Panc1 (cell line): ENCODE measurements around the gene GPR34.

Experiments used
- POLR2AphosphoS5 ChIP-seq: IDR thresholded peaks from 2 replicates; pipeline ENCODE4 v1.6.1; 2012; ENCODE audit warnings: mild to moderate bottlenecking, low read depth, low read length, moderate library complexity
- SIN3A ChIP-seq: IDR thresholded peaks from 2 replicates; pipeline ENCODE4 v1.6.1; 2012; ENCODE audit warnings: low read depth, mild to moderate bottlenecking, low read length, moderate library complexity, borderline replicate concordance; ENCODE audit not compliant: insufficient read depth
- TCF7L2 ChIP-seq: IDR thresholded peaks from 2 replicates; pipeline ENCODE4 v1.6.1; 2011; ENCODE audit warnings: mild to moderate bottlenecking, low read depth, low read length, inconsistent platforms
- TF ChIP-seq, protein P1 (sequence below), 2 experiments: IDR thresholded peaks; 2 replicates each; pipeline ENCODE4 v1.6.1; 2011 to 2012; ENCODE audit warnings: low read depth in 2 of 2, control low read depth in 1 of 2, low read length in 1 of 2, mild to moderate bottlenecking in 1 of 2, moderate library complexity in 1 of 2; ENCODE audit not compliant: insufficient read depth in 1 of 2
- TF ChIP-seq, protein P2 (sequence below): fragments of 450-650 bp; IDR thresholded peaks from 2 replicates; pipeline ENCODE4 v1.5.1; 2017; ENCODE audit warnings: mild to moderate bottlenecking

DNA sequence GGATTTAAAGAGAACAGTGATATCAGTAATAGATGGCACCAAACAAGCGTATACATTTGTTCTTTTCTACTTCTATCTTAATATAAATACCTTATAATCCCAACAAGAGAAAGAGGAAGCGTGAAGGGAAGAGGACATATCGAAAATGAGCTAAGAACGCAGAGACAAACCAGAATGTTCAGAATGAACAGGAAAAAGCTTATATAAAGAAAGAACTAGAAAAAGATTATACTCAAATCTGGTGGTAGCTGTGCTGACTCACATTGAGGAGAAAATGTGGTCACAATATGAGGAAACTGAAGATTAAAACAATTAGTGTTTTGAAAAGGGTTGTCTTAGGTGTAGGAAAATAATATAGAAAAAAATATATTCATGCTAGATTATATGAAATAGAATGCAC is 2.0 kb upstream of the GPR34 start:
- TF ChIP-seq, protein P1, sequence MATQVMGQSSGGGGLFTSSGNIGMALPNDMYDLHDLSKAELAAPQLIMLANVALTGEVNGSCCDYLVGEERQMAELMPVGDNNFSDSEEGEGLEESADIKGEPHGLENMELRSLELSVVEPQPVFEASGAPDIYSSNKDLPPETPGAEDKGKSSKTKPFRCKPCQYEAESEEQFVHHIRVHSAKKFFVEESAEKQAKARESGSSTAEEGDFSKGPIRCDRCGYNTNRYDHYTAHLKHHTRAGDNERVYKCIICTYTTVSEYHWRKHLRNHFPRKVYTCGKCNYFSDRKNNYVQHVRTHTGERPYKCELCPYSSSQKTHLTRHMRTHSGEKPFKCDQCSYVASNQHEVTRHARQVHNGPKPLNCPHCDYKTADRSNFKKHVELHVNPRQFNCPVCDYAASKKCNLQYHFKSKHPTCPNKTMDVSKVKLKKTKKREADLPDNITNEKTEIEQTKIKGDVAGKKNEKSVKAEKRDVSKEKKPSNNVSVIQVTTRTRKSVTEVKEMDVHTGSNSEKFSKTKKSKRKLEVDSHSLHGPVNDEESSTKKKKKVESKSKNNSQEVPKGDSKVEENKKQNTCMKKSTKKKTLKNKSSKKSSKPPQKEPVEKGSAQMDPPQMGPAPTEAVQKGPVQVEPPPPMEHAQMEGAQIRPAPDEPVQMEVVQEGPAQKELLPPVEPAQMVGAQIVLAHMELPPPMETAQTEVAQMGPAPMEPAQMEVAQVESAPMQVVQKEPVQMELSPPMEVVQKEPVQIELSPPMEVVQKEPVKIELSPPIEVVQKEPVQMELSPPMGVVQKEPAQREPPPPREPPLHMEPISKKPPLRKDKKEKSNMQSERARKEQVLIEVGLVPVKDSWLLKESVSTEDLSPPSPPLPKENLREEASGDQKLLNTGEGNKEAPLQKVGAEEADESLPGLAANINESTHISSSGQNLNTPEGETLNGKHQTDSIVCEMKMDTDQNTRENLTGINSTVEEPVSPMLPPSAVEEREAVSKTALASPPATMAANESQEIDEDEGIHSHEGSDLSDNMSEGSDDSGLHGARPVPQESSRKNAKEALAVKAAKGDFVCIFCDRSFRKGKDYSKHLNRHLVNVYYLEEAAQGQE (IDR thresholded peaks at IDR 0.05; ENCODE audit: insufficient read depth in 1 of 2, low read depth in 2 of 2, low read length in 1 of 2) = no peak
- TF ChIP-seq, protein P2, sequence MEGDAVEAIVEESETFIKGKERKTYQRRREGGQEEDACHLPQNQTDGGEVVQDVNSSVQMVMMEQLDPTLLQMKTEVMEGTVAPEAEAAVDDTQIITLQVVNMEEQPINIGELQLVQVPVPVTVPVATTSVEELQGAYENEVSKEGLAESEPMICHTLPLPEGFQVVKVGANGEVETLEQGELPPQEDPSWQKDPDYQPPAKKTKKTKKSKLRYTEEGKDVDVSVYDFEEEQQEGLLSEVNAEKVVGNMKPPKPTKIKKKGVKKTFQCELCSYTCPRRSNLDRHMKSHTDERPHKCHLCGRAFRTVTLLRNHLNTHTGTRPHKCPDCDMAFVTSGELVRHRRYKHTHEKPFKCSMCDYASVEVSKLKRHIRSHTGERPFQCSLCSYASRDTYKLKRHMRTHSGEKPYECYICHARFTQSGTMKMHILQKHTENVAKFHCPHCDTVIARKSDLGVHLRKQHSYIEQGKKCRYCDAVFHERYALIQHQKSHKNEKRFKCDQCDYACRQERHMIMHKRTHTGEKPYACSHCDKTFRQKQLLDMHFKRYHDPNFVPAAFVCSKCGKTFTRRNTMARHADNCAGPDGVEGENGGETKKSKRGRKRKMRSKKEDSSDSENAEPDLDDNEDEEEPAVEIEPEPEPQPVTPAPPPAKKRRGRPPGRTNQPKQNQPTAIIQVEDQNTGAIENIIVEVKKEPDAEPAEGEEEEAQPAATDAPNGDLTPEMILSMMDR = no peak
- TF ChIP-seq SIN3A (no peak), POLR2AphosphoS5 (no peak), TCF7L2 (no peak)
